Upper lobe of right lung (tissue), 1 donor: ENCODE data around the gene CPM. TPM values are rescaled to one million over a fixed set of nuclear protein-coding genes. Genes with fewer than 3 reads are reported as not detected.
A peak's percentile ranks its signal among the peaks of the same experiment; 100 is the strongest.
"Not testable (repeated sequence)": the region's sequence is repeated elsewhere in the genome, so short reads cannot be mapped to it uniquely, and the experiment has no call there.

ENCODE experiments used
- ATAC-seq: fragments of 200-7000 bp; cut with Tn5 transposase; one replicate; pipeline ENCODE4 v1.9.1; 2020; ENCODE audit warnings: mild to moderate bottlenecking, moderate library complexity
- DNase-seq: peaks from one replicate; pipeline ENCODE4 v3.0.0-alpha.2; 2020
- H3K27ac ChIP-seq: fragments of 200-600 bp; one replicate; pipeline ENCODE4 v1.8.0; 2022
- H3K27me3 ChIP-seq: fragments of 200-600 bp; one replicate; pipeline ENCODE4 v1.8.0; 2022; ENCODE audit warnings: mild to moderate bottlenecking
- H3K36me3 ChIP-seq: fragments of 200-600 bp; one replicate; pipeline ENCODE4 v1.8.0; 2022
- H3K4me1 ChIP-seq: fragments of 200-600 bp; one replicate; pipeline ENCODE4 v1.8.0; 2022
- H3K4me3 ChIP-seq: fragments of 200-600 bp; one replicate; pipeline ENCODE4 v1.8.0; 2022; ENCODE audit warnings: mild to moderate bottlenecking
- H3K9me3 ChIP-seq: fragments of 200-600 bp; one replicate; pipeline ENCODE4 v1.8.0; 2022
- intact Hi-C: fragments of 100-400 bp; cut with DNase I; formaldehyde crosslinking; loops from one replicate; pipeline ENCODE4 v1.11.0; 2022
- total RNA-seq: library from RNA; stranded (reverse); fragmentation: NEBNext Ultra II Directional; extraction: Animal tissue kit (Norgen Biotek cat#: 25700); gene quantifications from one replicate; pipeline ENCODE4 v1.2.1, GENCODE V29; 2021
- TF ChIP-seq, protein P1 (sequence below): fragments of 200-600 bp; IDR thresholded peaks from one replicate; pipeline ENCODE4 v1.8.0; 2022; ENCODE audit warnings: antibody characterized with exemption
- donor health status: DM: no; HTN: yes; CAD: no; lungs with severe emphysema.

The CPM gene
- total RNA-seq, 1 donor from 2014 or later: 165 TPM

- ATAC-seq: peak; percentile 79
- not testable (repeated sequence) for DNase-seq, H3K4me1 ChIP-seq, H3K27me3 ChIP-seq, H3K27ac ChIP-seq, H3K4me3 ChIP-seq, H3K9me3 ChIP-seq
- TF ChIP-seq, protein P1, sequence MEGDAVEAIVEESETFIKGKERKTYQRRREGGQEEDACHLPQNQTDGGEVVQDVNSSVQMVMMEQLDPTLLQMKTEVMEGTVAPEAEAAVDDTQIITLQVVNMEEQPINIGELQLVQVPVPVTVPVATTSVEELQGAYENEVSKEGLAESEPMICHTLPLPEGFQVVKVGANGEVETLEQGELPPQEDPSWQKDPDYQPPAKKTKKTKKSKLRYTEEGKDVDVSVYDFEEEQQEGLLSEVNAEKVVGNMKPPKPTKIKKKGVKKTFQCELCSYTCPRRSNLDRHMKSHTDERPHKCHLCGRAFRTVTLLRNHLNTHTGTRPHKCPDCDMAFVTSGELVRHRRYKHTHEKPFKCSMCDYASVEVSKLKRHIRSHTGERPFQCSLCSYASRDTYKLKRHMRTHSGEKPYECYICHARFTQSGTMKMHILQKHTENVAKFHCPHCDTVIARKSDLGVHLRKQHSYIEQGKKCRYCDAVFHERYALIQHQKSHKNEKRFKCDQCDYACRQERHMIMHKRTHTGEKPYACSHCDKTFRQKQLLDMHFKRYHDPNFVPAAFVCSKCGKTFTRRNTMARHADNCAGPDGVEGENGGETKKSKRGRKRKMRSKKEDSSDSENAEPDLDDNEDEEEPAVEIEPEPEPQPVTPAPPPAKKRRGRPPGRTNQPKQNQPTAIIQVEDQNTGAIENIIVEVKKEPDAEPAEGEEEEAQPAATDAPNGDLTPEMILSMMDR: peak; percentile 64
- intact Hi-C loops: loop anchor here (10.0 kb wide), 1 partner anchor 211 kb away; no protein-coding TSS in a partner anchor
- H3K36me3 ChIP-seq: peaks cover 41% of the 10 kb centered on the region
Observed at GRCh38 chr12:68863886-68864454, 69.0 kb downstream of the CPM start.

DNA sequence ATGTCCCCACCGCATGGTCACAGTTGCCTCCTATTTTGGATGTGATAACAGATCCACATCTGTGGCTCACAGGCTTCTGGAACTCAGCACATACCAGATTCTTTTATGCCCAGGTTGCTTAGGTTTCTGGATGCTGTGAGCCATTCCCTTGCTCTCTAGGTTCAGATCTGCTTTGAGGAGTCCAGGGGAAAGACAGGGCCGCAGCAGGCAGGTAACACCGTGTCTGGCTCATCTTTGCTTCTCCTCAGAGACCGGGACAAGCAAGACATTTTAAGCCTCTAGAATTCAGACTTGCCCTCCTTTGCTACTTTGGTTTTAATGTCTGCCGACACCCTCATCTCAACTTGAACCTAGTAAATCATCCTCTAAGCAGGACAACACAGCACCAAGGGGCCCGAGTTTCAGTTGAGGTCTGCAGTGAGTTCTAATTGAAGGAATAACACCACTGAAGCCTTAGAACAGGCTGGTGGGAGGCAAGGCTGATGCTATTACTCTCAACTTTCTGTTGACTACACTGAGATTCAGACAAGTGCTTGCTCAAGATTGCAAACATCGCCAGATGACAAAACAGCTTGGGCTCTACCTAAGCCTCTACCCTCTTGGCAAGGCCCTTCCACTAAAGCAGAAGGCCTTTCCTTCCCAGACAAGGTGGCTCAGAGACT lies 69.7 kb downstream of the CPM start:
- Histone ChIP-seq H3K4me1 (no peaks in the 10 kb centered on the region), H3K36me3 (peaks cover 40% of the 10 kb centered on the region), H3K27me3 (no peaks in the 10 kb centered on the region), H3K9me3 (no peaks in the 10 kb centered on the region), H3K27ac (no peak overlapping the region), H3K4me3 (no peak overlapping the region)
- DNase-seq: no peak
- no peak for ATAC-seq
- intact Hi-C loops: loop anchor here (10.0 kb wide), 1 partner anchor 212 kb away; no protein-coding TSS in a partner anchor
- TF ChIP-seq, protein P1: no peak

DNA sequence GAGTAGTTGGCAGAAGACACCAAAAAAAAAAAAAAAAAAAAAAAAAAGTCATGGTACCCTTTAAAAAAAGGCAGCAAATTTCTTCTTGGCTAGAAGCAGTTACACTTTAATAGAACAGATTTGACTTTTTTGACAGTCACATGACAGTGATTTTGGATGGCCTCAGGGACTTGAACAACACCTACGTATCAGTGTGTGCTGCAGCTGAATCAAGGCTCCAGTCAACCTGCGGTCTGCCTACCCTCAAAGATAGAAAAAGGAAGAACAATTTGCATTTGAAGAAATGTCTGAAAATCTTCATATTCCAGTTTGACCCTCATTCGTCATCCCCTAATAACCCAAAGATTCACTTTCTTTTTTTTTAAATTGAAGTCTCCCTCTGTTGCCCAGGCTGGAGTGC lies 71.1 kb downstream of the CPM start:
- no peak for ATAC-seq
- H3K36me3 ChIP-seq: peaks cover 47% of the 10 kb centered on the region
- intact Hi-C loops: loop anchor here (10.0 kb wide), 1 partner anchor 213 kb away; no protein-coding TSS in a partner anchor

GRCh38 chr12:68856510-68856909 lies 76.5 kb downstream of the CPM start:
- H3K27ac ChIP-seq: no peak overlapping the region
- no peak for ATAC-seq
- peaks cover 33% of the 10 kb centered on the region for H3K36me3 ChIP-seq
- no peaks in the 10 kb centered on the region for H3K4me1 ChIP-seq
- intact Hi-C loops: no loop called here
- H3K9me3 ChIP-seq: no peaks in the 10 kb centered on the region
- no peak overlapping the region for H3K4me3 ChIP-seq
- TF ChIP-seq, protein P1: no peak
- no peak for DNase-seq
- no peaks in the 10 kb centered on the region for H3K27me3 ChIP-seq

More for the DNA sequence above, 71.1 kb downstream of the CPM start:
- no peak for DNase-seq
- Histone ChIP-seq H3K4me1 (no peaks in the 10 kb centered on the region), H3K27ac (no peak overlapping the region), H3K4me3 (no peak overlapping the region), H3K27me3 (no peaks in the 10 kb centered on the region), H3K9me3 (no peaks in the 10 kb centered on the region)
- TF ChIP-seq, protein P1: no peak

- Histone ChIP-seq H3K4me1 (no peaks in the 10 kb centered on the region), H3K4me3 (no peak overlapping the region), H3K9me3 (no peaks in the 10 kb centered on the region), H3K27ac (no peak overlapping the region), H3K27me3 (no peaks in the 10 kb centered on the region), H3K36me3 (peaks cover 33% of the 10 kb centered on the region)
- DNase-seq (no peak), ATAC-seq (no peak)
- TF ChIP-seq, protein P1: no peak
- intact Hi-C loops: no loop called here
Observed at GRCh38 chr12:68855771-68856170, 77.2 kb downstream of the CPM start.
